GM19240 (cell line): ENCODE data around the gene UBE2L5.

Experiments used
- DNase-seq: peaks from one replicate; pipeline ENCODE4 v3.0.0; 2011; ENCODE audit warnings: low spot score; ENCODE audit not compliant: insufficient read length

UBE2L5 gene

GRCh38 chr13:30404207-30404606, 18.1 kb upstream of the UBE2L5 start:
- DNase-seq = no peak

GRCh38 chr13:30406779-30407416, 15.4 kb upstream of the UBE2L5 start:
- DNase-seq = no peak

- DNase-seq = peak; percentile 67
Measured at GRCh38 chr13:30408319-30409101, 13.8 kb upstream of the UBE2L5 start.

- DNase-seq = no peak
Measured at GRCh38 chr13:30409886-30410704, 12.2 kb upstream of the UBE2L5 start.

GRCh38 chr13:30410705-30411125, 11.6 kb upstream of the UBE2L5 start:
- DNase-seq = no peak

- no peak for DNase-seq
Measured at GRCh38 chr13:30412346-30412745, 9.9 kb upstream of the UBE2L5 start.

GRCh38 chr13:30413842-30414241, 8.5 kb upstream of the UBE2L5 start:
- DNase-seq = no peak

GRCh38 chr13:30415430-30416030, 6.8 kb upstream of the UBE2L5 start:
- DNase-seq = no peak

- DNase-seq = no peak
Measured at GRCh38 chr13:30416471-30416870, 5.8 kb upstream of the UBE2L5 start.

GRCh38 chr13:30418075-30418716, 4.1 kb upstream of the UBE2L5 start:
- DNase-seq = no peak

GRCh38 chr13:30418717-30419459, 3.4 kb upstream of the UBE2L5 start:
- no peak for DNase-seq

- DNase-seq = no peak
Measured at GRCh38 chr13:30421093-30422053, 920 bp upstream of the UBE2L5 start.

- no peak for DNase-seq
Measured at GRCh38 chr13:30423891-30424290, 1.6 kb downstream of the UBE2L5 start.

- DNase-seq = no peak
Measured at GRCh38 chr13:30429235-30429634, 6.9 kb downstream of the UBE2L5 start.

- DNase-seq = no peak
Measured at GRCh38 chr13:30429721-30430694, 7.7 kb downstream of the UBE2L5 start.

GRCh38 chr13:30431269-30431940, 9.1 kb downstream of the UBE2L5 start:
- DNase-seq = no peak

- DNase-seq = no peak
Measured at GRCh38 chr13:30435911-30436451, 13.7 kb downstream of the UBE2L5 start.
